PFSK-1 (cell line): ENCODE results near the gene DZIP3.

Experiments used
- POLR2AphosphoS5 ChIP-seq: IDR thresholded peaks from 2 replicates; pipeline ENCODE4 v1.6.1; 2012; ENCODE audit warnings: low read depth, mild to moderate bottlenecking, control low read depth, low read length, moderate library complexity
- SIN3A ChIP-seq: IDR thresholded peaks from 2 replicates; pipeline ENCODE4 v1.6.1; 2012; ENCODE audit warnings: mild to moderate bottlenecking, low read length, moderate library complexity, borderline replicate concordance; ENCODE audit not compliant: insufficient read depth
- TAF1 ChIP-seq: IDR thresholded peaks from 2 replicates; pipeline ENCODE4 v1.6.1; 2012; ENCODE audit warnings: low read length, control low read depth, borderline replicate concordance; ENCODE audit not compliant: insufficient read depth

GRCh38 chr3:108605028-108605427 is 15.5 kb downstream of the DZIP3 start:
- TF ChIP-seq POLR2AphosphoS5 (no peak), TAF1 (no peak), SIN3A (no peak)
